Sciatic nerve (tissue), 2 donors: ENCODE measurements around the gene DPM2. TPM values are rescaled to one million over a fixed set of nuclear protein-coding genes. Genes with fewer than 3 reads are reported as not detected.
A peak's percentile ranks its signal among the peaks of the same experiment; 100 is the strongest.

Experiments used
- ATAC-seq: fragments of 200-7000 bp; cut with Tn5 transposase; one replicate; pipeline ENCODE4 v1.9.1; 2020; ENCODE audit warnings: mild to moderate bottlenecking, moderate library complexity
- DNase-seq: peaks from one replicate; pipeline ENCODE4 v3.0.0-alpha.2; 2020; ENCODE audit warnings: low spot score
- intact Hi-C: fragments of 100-400 bp; cut with DNase I; formaldehyde crosslinking; loops from one replicate; pipeline ENCODE4 v1.14.2; 2022
- total RNA-seq: library from RNA; stranded (reverse); fragmentation: NEBNext Ultra II Directional; extraction: Animal tissue kit (Norgen Biotek cat#: 25700); gene quantifications from one replicate; pipeline ENCODE4 v1.2.1, GENCODE V29; 2021
- donor health status: DM: no; HTN: no; CAD: no.
- donor health status: DM: no; HTN: no; CAD: no.

Gene DPM2
- total RNA-seq, 1 donor from 2014 or later, result 24.6 TPM

DNA sequence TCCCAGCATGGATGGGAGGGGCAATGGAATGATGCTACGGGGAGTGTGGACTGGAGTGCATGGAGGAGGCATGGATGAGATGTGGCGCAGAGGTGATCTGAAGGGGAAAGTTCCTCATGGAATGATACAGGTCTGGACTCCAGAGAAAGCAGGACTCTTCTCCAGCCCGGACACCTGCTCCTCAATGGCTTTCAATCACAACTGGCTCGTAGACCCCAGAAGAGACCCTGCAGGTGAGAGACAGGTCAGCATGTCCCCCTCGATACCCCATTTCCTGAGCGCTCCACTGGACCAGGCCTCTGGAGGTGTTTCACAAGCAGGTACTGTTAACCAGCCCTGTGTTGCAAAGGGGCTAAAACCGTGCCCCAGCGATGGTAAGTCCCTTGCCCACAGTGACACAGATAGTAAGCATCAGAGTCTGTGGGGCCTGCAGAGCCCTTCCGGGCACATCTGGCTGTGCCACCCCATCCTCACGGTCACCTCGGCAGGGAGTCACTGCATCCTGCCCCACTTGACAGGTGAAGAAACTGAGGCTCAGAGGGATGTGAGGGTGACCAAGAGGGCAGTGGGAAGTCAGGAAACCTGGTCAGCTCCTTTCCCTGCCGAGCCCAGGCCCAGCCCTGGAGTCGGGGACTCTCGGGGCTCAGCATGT is 5.5 kb upstream of the DPM2 start:
- DNase-seq (no peak), ATAC-seq (no peak)
- intact Hi-C loops, result loop anchor here (5.0 kb wide), 3 partner anchors 34 to 174 kb away; no protein-coding TSS in a partner anchor

DNA sequence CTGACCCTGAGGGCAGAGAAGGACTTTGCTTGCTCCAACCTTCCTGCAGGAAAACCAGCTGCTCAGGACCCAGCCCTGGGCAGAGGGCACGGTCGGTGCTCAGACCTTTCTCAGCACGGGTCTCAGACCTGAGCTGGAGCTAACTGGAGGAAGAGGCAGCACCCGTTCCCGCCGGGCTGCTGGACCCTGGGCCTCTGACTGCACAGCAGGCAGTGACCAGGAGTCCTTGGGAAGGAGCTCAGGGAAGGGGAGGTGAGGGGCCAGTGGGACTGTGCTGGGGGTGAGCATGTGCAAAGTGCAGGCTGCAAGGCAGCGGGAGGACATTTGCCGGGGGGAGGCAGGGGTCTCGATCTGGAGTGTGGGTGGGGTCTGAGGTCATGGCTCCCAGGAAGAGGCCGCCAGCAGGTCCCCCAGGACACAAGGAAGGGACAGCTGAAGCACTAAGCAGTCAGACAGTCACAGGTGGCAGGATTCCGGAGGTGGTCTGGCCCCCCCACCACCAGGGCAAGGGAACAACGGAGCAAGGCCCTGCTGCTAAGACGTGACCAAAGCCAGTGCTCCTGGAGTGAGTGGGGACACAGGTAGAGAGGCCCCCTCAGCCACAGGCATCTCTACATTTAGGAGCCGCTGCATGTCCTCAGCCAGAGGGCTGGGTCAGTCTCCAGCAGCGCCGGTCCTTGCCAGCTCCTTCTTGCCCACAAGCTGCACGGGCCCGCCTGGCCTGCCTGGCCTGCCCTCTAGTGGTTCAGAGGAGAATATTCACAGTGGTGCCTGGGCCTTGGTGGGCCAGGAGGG is 4.8 kb upstream of the DPM2 start:
- intact Hi-C loops, result loop anchor here (5.0 kb wide), 3 partner anchors 35 to 175 kb away; no protein-coding TSS in a partner anchor
- ATAC-seq, result peak; percentile 70
- DNase-seq, result no peak

DNA sequence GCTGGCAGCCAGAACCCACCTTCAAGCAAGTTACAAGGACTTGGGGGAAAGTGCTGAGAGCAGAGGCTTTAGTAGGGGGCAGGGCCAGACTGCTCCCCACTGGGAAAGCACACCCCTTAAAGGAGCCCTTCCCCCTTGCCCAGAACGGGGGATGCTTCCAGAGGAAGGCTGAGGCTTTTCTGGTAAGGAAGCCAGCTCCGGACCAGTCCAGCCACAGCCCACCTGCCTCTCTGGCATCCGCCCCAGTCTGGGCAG is 4.2 kb upstream of the DPM2 start:
- DNase-seq, result no peak
- no peak for ATAC-seq
- intact Hi-C loops, result loop anchor here (5.0 kb wide), 3 partner anchors 35 to 175 kb away; no protein-coding TSS in a partner anchor

GRCh38 chr9:127941062-127941960 is 3.7 kb upstream of the DPM2 start:
- no peak for ATAC-seq
- intact Hi-C loops, result loop anchor here (5.0 kb wide), 3 partner anchors 36 to 176 kb away; no protein-coding TSS in a partner anchor
- DNase-seq, result no peak

- ATAC-seq, result no peak
- intact Hi-C loops, result loop anchor here (5.0 kb wide), 3 partner anchors 37 to 177 kb away; no protein-coding TSS in a partner anchor
- DNase-seq, result no peak
These were observed 2.9 kb upstream of the DPM2 start for GRCh38 chr9:127940593-127940992.

DNA sequence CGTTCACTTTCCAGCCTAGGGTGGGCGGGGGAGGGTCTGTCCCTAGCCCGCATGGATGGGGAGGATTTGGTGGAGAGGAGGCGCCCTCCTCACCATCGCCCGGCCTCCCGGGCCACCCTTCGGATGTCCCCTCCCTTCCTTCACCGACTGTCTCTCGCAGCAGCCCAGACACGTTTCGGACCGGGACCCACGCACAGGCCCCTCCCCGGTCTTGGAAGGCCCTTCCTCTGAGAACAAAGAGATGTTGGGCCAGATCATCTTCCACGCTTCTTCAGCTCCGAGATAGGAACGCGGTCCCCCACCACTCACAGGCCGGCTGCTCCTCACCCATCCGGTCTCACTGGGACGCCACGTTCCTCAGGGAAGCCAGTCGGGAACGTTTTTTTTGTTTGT is 640 bp upstream of the DPM2 start:
- intact Hi-C loops, result no loop called here

GRCh38 chr9:127937056-127937387 is 632 bp downstream of the DPM2 start:
- intact Hi-C loops, result no loop called here
- ATAC-seq, result no peak
- no peak for DNase-seq

More for the DNA sequence above, 640 bp upstream of the DPM2 start:
- DNase-seq, result no peak
- ATAC-seq, result peak; percentile 33

GRCh38 chr9:127936347-127936852 is 1.3 kb downstream of the DPM2 start:
- no peak for DNase-seq
- intact Hi-C loops, result no loop called here
- ATAC-seq, result no peak

DNA sequence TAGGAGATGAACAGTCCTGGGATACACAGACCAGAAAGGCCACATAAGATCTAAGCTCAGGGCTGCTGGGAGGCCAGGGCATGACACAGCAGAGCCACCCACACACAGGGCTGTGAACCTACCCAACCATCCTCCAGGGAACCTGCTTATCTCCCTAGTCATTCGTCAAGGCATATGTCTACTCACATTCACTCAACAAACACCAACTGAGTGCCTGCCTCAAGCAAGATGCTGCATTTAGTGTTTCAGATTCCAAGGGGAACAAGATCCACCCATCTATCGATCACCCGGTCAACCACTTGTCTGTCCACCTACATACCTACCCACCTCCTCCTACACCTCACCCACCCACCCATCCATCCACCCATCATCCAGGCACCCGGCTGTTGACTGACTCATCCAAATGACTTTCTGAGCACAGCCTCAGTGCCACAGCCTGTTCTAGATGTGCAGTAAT is 1.9 kb downstream of the DPM2 start:
- intact Hi-C loops, result no loop called here
- DNase-seq (no peak), ATAC-seq (no peak)

DNA sequence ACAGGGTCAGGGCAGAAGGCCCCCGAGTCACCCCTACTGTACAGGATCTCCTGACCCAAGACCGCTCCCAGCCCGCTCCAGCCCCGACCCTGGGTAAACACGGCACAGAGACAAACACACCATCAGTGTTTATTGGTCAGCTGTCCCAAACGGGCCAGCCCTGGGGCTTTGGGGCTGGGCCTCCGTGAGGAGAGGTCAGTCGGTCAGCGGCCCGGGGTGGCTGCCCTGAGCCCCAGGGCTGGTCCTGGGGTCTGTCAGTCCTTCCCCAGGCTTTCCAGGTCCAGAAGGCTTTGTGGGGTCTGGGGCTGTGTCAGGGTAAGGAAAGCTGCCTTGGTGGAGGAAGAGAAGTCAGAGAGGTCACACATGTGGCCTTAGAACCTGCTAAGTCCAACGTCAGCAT is 2.7 kb downstream of the DPM2 start:
- DNase-seq (no peak), ATAC-seq (no peak)
- intact Hi-C loops, result no loop called here

DNA sequence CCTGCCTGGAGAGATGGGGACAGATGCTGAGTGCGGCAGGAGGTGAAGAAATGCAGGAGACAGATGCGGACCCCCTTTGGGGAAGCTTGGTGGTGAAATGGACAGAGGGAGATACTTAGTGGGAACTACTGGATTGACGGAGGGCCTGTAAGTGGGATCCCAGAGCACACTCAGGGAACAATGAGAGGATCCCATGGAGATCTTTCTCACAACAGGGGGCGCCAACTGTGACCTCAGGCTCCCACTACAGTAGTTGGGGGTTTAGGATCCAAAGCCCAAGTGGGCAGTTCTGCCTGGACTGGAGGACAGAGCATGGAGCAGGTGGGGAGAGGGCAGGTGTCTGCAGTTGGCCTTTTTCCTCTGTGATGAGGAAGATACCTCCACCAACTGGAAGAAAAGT is 3.4 kb downstream of the DPM2 start:
- ATAC-seq, result no peak
- DNase-seq, result no peak
- intact Hi-C loops, result no loop called here

GRCh38 chr9:127931092-127931881 is 6.4 kb downstream of the DPM2 start:
- peak; percentile 33 for ATAC-seq
- intact Hi-C loops, result no loop called here
- DNase-seq, result no peak

GRCh38 chr9:127930231-127931091 is 7.2 kb downstream of the DPM2 start, which contains the start of gene PIP5KL1:
Gene PIP5KL1 (minus strand): TSS chr9:127930777. CDS start chr9:127930752, 25 bp downstream.
- intact Hi-C loops, result no loop called here
- ATAC-seq, result peak; percentile 88
- DNase-seq, result peak; percentile 90

GRCh38 chr9:127929625-127929979 is 8.1 kb downstream of the DPM2 start:
- ATAC-seq (no peak), DNase-seq (no peak)
- intact Hi-C loops, result loop anchor here (5.0 kb wide), 1 partner anchor 192 kb away; the partner anchor contains the start of gene TOR2A

GRCh38 chr9:127928676-127929624 is 8.7 kb downstream of the DPM2 start:
- intact Hi-C loops, result loop anchor here (5.0 kb wide), 1 partner anchor 192 kb away; the partner anchor contains the start of gene TOR2A
- no peak for ATAC-seq
- DNase-seq, result no peak

DNA sequence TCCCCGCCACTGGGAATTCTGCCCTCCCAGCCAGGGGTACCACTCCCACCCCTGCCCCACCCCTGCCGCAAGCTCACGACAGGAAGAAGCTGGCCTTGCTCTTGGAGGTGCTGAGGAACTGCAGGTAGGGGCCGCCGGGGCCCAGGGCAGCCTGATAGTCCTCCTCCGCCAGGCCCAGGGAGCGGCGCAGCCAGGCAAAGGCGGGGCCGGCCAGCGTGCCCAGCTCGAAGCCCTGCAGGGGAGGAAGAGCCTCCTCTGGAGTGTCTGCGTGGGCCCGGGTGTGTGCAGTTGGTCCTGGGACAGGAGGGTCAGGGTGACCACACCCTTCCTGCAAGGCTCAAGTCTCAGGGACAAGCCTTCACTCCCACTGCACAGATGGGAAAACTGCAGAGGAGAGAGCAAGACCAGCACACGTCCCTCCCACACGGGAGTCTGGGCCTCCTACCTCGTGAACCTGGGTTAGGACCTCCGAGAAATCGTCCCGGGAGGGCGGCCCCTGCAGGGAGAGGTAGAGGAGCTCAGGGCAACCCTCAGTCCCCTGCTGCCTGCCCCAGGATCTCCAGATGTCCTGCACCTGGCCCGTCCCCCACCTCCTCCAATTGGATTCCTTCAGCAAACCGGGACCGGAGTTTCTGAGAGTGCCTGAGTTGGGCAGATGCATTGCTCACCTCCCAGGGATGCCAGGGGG is 9.5 kb downstream of the DPM2 start:
- intact Hi-C loops, result loop anchor here (5.0 kb wide), 1 partner anchor 191 kb away; the partner anchor contains the start of gene TOR2A
- DNase-seq (no peak), ATAC-seq (no peak)
